GM18498 (cell line): ENCODE measurements around the gene MTMR2.

ENCODE experiments used
- ATAC-seq: cut with Tn5 transposase; IDR thresholded peaks from one replicate; pipeline ENCODE4 v1.9.1; 2021; ENCODE audit warnings: mild to moderate bottlenecking, moderate library complexity; ENCODE audit not compliant: unreplicated experiment

Gene MTMR2

DNA sequence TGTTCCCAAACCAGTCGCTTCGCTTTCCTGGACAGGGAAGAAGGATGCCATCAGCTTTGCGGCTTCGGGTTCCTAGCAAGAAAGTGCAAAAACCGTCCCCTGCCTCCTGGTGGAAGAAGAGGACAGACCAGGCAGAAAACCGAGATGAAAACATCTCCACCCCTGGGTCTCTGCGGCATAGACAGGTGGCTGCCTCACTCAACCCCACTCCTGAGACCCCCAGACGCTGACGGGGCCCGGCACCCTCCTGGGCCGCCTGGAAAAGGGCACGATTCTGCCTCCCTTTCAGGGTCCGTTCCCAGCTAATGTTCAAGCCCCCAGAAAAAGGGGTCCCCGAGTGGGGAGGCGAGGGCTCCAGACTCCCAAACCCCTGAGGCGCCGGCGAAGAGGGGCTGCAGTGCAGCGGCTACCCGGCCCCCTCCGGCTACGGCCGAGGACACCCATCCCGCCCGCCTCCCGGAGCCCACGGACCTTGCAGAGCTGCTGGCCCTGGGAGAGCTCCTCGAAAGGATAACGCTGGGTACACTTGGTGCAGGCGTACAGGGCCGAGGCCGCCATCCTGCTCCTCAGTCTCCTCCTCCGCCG is 134.9 kb downstream of the MTMR2 start:
- peak; percentile 3 for ATAC-seq
